GM21528 (cell line): ENCODE data around the gene PTGIS.

ENCODE experiments used
- ATAC-seq: cut with Tn5 transposase; IDR thresholded peaks from one replicate; pipeline ENCODE4 v1.9.1; 2021; ENCODE audit warnings: mild to moderate bottlenecking, moderate library complexity; ENCODE audit not compliant: unreplicated experiment, low FRiP score

PTGIS gene

GRCh38 chr20:49538950-49539349 is 29.0 kb downstream of the PTGIS start:
- ATAC-seq: no peak

DNA sequence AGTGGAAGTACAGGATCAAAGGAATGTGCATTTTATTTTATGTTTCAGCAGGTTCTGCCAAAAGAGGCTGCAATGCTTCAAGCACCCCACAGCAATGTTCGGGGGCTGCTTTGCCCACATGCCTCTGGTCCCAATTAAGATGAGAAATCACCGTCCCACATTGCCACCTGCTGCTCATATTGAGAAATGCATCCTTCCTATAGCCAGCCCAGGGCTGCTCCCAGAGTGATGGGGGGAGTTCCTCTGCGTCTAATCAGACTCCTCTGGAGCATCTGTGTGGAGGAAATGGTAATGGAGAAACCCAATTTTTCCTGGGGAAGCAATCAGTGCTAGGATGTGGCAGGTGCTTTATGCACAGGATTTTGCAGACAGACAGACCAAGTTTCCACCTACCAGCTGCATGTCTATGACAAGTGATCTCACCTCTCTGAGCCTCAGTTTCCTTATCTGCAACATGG is 33.7 kb downstream of the PTGIS start:
- ATAC-seq: no peak

GRCh38 chr20:49532285-49532946 is 35.5 kb downstream of the PTGIS start:
- ATAC-seq: no peak

DNA sequence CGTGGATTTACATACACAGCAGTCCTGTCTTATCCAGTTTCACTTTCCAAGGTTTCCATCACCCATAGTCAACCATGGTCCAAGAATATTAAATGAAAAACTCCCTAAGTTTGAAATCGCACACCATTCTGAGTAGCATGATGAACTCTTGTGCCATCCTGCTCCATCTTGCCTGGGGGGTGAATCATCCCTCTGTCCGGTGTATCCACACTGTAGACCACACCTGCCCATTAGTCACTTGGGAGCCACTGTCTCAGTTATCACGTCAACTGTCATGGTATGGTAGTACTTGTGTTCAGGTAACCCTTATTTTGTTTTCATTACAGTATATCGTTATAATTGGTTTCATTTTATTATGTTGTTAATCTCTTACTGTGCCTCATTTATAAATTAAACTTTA is 38.5 kb downstream of the PTGIS start:
- no peak for ATAC-seq

DNA sequence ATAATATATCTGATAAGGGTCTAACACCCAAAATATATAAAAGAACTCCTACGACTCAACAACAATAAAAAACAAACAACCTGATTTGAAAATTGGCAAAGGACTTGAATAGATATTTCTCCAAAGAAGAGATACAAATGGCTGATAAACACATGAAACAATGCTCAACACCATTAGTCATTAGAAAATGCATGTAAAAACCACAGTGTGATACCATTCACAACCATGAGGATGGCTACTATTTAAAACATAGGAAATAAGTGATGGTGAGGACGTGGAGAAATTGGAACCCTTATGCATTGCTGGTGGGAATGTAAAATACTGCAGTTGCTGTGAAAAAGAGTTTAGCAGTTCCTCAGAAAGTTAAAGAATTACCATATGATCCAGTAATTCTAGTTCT is 41.4 kb downstream of the PTGIS start:
- no peak for ATAC-seq

DNA sequence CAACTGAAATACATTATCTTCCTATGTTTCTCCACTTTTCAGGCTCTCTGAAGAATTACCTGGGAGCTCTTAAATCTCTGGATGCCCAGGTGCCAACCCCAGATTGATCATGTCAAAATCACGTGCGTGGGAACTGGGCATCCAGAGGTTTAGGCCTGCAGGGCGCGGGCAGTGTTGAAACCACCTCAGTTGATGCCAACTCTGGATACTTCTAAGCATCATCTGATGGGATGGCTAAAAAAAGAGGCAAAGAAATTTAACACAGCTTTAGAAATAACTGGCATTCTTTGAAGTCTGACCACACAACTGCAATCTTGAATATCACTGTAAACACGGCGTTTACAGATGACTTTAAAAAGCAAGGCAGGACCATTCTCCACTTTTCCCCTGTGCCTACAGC is 41.9 kb downstream of the PTGIS start:
- ATAC-seq: no peak

GRCh38 chr20:49523767-49524360 is 44.1 kb downstream of the PTGIS start:
- ATAC-seq: no peak

DNA sequence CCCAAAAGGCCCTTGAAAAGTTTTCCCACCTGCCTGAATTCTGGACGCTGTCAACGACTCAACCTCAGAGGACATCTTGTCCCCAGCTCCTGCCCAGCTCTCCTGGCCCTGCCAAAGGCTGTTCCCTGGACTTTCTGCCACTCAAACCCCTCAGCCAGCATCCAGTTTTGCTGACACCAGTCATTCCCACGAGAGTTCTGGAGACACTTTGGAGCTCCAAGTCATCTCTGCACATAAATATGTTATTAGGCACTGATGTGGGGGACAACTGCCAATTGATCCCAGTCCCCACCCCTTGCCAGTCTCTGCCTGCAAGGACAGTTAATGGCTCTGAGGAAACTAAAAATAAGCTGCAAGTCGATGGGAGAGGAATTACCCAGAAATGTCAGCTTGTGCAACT is 46.6 kb downstream of the PTGIS start:
- ATAC-seq: no peak

DNA sequence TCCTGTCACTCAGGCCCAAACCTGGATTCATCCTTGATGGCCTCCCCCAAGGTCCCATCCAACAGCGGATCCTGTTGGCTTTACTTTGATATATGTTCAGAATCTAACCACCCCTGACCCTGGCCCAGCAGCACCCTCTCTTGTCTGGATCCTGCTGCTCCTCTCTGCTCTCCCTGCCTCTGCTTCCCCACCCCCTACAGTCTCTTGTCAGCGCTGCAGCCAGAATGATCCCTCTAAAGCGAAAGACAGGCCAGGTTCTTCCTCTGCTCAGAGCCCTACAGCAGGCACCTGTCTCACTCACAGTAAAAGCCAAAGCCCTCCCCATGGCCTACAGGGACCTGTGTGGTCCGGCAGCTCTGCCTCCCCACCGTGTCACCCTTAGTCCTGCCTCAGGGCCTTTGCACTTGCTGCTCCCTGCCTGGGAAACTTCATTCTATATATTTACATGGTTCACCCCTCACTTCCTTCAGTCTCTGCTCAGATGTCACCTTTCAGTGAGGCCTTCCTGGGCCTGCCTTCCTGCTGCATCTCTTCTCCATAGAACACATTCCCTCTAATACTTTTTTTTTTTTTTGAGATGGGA is 48.1 kb downstream of the PTGIS start:
- ATAC-seq: no peak

GRCh38 chr20:49519212-49519712 is 48.7 kb downstream of the PTGIS start:
- no peak for ATAC-seq

- ATAC-seq: no peak
These were observed 49.4 kb downstream of the PTGIS start for GRCh38 chr20:49518576-49518975.

DNA sequence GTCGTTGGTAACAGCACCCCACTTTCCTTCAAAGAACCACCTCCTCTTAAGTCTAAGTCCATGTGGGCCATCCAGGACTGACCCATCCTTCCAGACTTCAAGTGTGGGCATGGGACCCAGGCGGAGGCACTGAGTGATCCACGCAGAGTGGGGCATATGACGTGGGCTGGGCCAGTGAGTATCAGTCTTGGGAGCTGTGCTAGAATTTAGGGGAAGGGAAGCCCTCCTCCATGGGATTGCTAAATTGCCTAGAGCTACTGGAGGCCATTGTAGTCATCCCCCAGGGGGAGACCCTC is 50.2 kb downstream of the PTGIS start:
- no peak for ATAC-seq

DNA sequence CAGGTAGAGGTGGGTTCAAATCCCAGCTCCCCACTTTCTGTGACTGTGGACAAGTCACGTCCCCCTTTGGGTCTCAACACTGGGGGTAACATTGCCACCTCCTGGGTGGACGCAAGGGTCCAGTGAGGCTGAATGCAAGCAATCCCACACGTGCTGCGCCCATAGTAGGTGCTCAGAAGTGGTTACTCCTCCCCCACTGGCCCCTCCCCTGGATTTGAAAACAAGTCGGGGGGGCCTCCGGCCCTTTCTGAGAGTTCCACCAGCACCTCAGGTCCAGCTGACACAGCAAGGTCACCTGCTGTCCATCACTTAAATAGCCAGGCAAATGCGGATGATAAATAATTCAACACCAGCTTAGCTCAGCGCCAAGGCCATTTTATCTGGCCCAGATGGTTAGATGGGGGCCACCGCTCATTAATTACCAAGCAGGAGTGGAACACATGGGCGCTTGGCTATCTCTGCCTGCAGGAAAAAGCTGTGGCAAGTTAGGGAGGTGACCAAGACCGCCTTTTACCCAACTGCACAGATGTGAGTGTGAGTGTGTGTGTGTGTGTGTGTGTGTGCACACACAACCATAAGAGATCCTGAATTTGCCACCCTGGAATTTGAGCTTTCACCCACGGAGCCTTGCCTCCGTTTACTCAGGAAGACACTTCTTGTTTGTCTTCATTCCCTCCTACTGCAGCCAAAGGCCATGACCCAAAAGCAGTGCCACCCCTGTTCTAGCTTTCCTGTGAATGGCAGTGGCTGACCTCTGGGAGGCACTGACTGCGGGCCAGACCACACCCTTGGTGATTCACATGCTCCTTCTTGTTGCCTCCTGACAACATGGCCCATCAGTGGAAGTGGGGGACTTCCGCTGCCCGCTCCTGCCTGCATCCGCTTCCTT is 50.8 kb downstream of the PTGIS start:
- ATAC-seq: no peak

DNA sequence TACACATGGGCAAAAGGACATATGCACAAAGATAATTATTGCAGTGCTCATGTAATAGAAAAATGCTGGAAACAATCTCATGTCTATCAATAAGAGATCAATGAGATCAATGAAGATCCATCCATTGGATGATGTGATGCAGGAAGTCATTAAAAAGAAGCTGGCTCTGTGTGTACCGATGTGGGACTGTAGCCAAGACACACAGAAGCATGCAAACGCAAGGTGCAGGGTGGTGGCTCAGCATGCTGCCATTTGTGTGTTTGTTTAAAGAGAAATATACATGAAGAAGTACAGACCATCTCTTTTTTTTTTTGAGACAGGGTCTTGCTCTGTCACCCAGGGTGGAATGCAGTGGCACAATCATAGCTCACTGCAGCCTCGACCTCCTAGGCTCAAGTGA is 52.4 kb downstream of the PTGIS start:
- ATAC-seq: no peak

DNA sequence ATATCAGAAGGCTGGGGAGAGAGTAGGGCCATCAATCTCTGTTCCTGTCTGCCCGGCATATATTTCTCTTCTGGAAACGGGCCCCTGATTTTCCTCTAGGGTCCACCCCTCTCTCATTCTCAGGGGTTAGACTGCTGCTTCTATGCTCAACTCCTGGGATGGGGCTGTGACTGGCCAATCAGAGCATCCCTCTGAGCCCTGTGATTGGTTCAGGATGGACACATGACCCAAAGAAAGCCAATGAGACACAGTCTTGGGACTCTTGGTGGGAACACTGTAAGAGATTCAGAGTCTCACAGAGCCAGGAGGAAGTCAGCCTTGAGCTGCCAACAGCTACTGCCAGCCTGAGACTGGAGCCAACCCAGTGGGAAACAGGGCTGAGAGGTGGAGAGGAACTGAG is 54.4 kb downstream of the PTGIS start:
- no peak for ATAC-seq

- no peak for ATAC-seq
These were observed 54.9 kb downstream of the PTGIS start for GRCh38 chr20:49513009-49513408.

GRCh38 chr20:49511788-49512525 is 56.0 kb downstream of the PTGIS start:
- no peak for ATAC-seq

DNA sequence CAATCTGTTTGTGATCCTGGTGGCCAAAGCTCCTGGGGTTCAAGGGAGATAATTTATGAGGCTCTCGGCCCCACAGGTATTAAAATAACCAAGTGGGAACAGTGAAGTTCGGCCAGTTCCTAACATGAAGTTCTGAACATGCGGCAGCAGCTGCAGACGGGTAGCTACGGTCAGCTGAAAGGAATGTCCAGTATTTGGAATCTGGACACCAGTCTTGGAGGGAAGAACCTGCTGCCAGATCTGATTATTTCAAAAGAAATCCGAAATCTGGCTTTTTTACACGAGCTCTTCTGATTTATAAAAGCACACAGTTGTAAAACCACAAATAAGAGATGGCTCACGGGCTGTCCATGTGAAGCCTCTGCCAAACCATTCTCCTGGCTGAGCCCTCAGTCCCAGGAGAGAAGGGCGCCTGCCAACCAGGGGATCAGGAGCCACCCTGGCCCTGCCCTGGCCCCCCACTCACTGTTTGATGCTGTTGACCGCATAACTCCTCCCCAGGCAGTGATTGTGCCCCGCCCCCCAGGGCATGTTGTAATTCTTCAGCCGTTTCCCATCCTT is 57.3 kb downstream of the PTGIS start:
- ATAC-seq: no peak

GRCh38 chr20:49508435-49509199 is 59.3 kb downstream of the PTGIS start:
- no peak for ATAC-seq
